ENCODE data around the gene MED13L. TPM values are rescaled to one million over a fixed set of nuclear protein-coding genes. Genes with fewer than 3 reads are reported as not detected.
"Not testable (repeated sequence)": the region's sequence is repeated elsewhere in the genome, so short reads cannot be mapped to it uniquely, and the experiment has no call there.

The MED13L gene
- total RNA-seq, 1 donor from 2014 or later = 155 TPM

DNA sequence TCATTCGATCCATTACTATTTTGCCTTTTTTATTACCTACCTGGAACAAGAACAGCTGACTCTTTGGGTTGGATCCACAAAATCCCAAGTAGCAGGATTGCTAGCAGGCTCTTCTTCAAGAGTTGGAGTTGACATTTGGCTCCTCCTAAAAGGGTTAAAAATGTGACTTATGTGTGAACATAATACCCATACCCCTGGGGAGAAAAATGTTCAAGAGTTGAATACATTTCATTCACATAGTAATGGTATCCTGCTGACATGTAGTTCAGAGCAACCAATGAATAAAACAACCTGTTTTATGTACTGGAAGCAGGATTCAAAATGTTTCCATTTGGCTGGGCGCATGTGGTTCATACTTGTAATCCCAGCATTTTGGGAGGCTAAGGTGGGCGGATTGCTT is 264.7 kb downstream of the MED13L start:
- no peak for DNase-seq (ENCODE audit: low read depth)

DNA sequence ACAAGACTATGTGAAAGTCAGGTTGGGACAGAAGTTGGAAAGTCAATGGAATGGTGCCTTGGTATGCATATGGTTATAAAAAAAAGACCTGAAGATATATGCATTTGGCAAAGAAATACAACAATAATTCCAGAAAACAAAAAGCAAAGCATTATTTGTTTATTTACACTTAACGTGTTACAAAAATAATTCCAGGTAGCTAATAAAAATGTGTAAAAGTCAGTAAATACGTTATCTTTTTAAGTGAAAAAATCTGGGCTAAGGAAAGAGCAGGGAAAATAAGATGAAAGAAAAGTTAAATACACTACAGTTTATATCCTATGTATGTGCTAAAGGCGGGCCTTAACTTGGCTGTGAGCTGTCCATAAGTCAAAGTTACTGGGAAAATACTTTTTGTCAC is 266.3 kb downstream of the MED13L start:
- no peak for DNase-seq (ENCODE audit: low read depth)

DNA sequence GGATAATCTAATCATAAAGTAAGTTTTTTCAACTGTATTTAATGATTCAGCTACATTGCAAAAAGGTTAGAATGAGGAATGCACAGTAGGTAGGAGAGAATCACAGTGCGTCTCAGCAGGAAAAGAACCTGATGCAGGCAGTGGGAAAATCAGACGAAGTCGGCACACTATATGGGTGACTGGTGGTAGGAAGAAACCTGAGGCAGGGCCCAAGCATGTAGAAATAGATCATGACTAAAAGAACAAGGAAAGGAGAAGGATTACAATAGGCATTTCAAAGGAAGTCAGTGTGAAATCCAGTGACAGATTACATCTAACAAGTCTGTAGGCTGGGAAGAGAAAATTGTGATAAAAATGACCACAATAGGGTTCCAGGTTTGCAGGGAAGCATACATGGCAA is 267.0 kb downstream of the MED13L start:
- no peak for DNase-seq (ENCODE audit: low read depth)

DNA sequence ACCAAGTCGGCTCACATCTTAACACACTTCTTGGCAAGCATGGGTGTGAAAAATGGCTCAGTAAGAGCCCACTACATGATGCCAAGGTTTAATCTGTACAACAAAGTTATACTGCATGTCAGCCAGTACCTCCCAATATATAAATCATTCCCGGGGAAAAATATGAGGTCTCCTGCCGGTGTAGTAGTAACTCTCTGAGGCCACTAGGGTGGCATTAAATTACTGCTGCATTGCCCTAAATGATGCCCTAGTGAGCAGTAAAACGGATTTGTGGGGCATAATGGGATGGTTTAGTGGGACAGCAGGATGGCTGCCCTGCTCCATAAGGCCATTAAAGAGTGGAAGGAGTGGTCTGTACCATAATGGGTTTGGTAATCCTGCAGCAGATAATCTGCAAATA is 267.7 kb downstream of the MED13L start:
- DNase-seq (ENCODE audit: low read depth) = no peak

DNA sequence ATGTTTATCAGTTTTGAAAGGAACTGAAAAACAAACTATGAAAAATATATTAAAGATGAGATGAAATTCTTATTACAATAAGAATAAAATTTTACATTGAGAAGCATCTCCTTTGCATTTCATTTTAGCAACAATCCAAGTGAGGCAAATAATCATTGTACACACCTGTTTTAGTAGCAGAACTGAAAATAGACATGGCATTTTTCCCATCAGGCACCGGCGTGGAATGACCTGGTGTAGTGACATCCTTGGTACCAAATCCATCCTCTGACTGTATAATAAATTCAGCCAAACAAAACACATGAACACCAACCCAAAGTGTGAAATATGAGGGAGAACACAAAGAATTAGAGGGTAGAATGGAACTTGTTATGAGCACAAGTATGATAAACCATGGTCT is 271.4 kb downstream of the MED13L start:
- DNase-seq (ENCODE audit: low read depth) = no peak

DNA sequence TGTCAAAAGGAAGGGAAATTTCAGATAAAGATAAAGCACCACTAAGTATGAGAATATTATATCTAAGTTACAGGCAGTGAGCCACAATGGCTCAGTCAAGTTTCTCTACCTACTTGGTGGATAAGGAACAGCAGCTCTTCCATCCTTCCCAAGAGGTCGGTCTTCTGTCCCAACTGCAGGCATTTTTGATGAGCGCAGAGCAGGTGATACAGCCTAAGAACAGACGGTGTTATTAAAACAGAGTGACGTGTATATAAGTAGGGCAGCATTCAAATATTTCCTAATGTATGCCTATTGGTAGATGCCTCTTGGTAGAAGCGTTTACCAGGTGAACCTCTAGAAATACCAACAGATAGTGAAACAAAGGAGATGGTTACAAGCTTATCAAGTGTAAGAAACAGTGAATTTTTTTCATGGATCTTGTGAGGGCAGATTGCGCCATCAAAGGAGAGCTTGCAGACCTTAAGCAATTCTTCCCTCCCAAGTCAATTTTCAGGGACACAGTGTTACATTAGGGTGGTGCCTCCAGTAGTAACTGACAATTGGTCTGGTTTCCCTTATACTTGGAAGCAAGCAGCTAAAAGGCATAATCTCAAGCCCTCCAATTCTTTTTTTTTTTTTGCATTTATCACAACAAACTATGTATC is 274.5 kb downstream of the MED13L start:
- DNase-seq (ENCODE audit: low read depth) = peak; percentile 70

DNA sequence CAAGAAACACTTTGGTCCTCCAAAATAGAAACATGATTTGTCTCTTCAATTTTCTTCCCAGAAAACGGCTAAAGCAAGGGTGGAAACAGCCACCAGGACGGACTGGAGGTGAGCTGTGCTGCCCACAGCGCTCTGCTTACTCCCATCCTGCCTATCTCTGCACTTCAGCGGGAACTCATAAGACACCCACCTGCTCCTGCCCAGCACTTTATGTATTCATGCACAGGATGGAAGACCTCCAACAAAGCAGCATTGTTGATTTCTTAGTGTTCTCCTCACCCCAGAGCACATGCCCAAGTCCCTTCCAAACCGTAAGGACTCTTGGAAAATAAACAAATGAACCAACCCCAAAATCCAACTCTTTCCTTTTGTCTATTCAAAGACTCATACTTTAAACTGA is 277.2 kb downstream of the MED13L start:
- DNase-seq (ENCODE audit: low read depth) = no peak

DNA sequence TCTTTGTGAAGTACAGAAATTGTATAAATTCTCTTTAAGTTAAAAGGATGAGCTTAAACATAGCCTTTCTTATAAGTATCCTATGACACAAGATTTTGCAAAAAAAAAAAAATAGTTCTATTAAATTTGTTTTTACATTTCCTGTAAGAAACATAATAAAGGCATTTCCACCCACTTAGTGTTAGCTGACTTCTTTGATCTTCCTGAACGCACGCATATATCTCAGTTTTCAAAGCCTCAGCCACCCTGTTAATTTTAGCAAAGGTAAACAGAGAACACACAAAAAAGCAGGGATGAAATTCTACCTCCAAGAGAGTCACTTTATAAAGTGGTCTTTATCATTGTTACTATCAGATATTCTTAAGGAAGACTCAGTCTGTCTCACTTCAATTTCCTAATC is 277.9 kb downstream of the MED13L start:
- no peak for DNase-seq (ENCODE audit: low read depth)

DNA sequence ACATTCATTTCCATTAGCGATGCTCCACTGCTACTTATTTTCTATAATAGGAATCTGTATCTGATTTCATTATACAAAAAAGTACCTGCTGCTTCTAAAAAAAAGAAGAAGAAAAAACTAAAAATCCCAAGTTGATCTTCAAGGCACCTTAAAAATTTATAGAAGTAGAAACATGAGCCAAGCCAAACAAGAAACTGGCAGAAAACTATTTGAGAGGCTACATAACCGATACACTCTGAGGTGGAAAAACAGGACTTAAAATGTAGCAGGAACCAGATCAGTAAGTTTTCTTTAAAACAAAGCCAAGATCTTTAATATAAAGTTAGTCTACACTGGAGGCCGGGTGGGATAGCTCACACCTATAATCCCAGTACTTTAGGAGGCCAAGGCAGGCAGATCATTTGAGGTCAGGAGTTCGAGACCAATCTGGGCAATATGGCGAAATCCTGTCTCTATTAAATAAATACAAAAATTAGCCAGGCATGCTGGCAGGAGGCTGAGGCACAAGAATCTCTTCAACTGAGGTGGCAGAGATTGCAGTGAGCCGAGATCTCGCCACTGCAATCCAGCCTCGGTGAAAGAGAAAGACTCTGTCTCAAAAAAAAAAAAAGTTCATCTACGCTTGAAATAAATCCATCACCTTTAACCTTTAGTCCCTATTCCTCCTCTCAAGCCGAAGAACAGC is 278.6 kb downstream of the MED13L start:
- DNase-seq (ENCODE audit: low read depth) = no peak

DNA sequence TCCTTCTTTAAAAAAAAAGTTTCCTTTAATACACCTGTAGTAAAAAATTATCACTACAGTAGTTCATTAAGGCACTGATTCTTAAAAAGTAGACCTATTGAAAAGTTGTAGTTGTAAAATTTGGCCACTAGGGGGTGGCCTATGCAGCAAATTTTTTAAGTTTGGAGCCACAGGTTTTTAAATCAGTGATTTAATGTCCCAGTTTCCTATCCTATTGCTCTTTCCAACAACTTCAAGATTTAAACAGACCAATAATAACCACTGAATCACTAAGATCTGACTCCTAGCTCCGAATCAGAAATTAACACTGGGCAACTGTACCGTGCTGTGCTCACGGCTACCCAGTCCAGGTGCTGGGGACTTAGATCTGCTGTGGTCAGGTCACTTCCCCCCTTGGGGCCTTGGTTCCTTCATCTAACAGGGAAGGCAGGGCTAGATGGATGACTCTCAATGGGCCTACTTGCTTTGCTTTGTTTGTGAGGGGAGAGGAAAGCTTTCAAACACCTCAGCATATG is 279.3 kb downstream of the MED13L start:
- peak; percentile 69 for DNase-seq (ENCODE audit: low read depth)

DNA sequence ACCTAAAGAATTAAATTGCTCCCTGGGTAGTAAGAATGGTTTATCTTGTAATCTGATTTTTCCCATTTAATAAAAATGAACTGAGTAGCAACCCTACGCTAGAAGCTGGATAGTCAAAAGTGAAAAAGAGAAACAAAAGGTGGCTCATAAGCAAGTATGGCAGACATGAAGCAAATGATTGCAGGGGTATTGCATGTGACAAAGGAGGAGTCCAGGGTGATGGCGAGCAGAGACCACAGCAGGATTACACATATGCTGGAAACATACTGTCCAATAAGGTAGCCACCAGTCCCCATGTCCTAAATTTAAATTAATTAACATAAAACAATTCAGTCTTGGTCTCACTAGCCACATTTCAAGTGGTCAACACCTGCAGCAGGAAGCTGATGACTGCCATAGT is 283.8 kb downstream of the MED13L start:
- no peak for DNase-seq (ENCODE audit: low read depth)

DNA sequence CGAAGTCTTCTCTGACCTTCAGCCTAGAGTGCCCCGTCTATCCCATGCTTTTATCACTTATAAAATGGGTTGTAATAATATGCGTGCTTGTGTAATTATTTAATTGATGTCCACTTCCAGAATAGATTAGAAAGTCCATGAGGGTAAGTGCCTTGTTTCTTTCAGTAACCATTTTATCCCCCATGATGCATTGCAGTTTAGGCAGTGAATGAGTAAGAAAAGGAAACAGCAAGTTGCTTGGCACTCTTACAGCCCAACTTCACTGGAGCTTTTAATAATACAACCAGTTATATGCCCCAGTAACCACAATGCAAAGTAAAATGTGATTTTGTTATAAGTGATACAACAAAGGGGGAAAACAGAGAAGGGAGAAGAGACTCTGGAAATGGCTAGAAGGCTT is 287.3 kb downstream of the MED13L start:
- DNase-seq (ENCODE audit: low read depth) = peak; percentile 72

DNA sequence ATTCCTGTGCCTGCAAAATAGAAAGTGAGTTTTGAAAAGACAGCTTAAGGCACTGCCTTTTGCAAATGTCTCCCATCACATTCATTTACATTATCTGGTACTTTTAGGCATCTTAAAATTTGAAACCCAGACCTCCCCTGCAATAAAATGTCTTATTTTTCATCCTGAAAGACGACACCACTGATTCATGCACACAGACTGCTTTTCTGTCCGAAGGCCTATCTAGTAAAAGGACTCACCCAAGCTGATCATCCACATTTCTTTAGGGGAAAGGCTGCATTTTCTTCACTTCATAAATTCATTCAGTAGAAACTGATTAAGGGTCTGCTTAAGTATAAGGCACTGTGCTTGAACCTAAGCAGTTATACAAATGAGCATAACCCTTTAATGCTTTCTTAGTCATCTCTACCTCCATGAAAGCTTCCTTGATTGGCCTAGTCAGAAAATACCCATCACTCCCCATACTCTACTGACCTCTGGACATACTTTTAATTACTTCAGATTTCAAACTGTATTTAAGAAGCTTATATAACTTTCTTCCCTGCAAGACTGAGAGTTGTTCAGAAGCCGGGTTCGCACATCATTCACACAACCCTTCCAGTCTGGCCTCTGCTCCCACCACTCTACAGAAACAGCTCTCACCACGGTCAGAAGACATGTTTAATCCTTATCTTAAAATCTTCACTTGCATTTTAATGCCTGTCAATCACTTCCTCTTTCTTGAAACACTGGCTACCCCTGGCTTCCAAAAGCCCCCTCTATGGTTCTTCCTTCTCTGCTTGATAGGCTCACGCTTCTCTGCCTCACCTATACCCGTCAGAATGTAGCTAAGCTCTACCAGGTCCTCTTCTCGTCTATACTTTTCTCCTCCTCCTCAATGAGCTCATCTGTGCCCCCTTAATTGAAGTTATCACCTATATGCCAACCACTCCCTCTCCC is 288.6 kb downstream of the MED13L start:
- no peak for DNase-seq (ENCODE audit: low read depth)

DNA sequence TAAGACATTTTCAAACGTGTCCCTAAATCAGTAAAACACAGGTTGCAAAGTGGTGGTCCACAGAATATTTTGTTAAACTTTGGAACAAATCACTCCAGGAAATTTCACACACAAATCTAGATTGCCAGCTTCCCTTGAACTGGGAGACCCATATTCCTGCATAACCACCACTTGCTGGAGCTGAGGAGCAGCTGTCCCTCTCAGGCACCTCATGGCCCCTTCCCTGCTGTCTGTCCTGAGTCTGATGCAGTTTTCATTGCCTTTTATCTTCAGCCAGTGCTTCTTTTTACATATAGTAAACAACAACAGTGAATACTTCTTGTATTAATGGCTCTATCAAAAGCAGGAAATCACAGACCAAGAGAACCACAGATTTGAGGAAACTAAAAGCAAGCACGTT is 289.3 kb downstream of the MED13L start:
- no peak for DNase-seq (ENCODE audit: low read depth)

DNA sequence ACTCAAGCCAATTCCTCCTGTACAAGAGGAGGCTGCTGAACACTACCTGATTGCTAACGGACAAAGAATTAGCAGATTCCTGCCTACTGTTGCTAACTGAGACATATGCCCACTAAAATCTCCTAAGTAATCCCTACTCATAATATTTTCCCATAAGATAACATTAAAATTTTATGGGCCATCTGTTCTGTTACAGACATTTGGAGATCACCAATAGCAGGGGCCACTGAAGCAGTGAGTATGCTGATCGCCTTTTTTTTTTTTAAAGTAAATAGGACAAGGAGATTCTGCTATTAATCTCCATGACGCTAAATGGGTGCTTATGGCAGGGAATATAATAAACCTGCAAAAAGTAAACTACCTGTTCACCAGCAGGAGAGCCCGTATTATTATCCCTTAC is 292.9 kb downstream of the MED13L start:
- no peak for DNase-seq (ENCODE audit: low read depth)

DNA sequence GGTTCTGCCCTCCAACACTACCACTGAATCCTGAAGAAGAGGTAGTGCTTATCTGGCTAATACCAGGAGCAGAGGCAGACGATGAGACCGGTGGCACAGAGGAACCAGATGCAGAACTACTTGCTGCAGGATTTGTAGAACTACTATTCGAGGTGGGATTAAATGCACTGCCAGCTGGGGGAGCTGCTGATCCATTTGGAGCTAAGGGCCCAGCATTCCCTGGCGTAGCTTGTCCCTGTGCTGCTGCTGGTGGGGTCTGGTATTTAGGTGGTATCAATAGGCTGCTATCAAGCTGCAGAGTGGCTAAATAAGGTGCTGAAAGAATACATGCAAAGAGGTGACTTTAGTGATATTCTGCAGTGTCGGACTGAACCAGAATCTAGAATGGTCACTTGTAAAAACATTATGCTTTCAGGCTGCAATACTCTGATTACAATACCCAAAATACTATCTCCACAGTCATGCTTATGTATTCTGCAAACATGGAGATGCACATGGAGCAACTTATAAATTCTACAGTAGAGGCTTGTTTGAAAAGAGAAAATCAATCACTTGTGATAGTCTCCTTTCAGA is 294.2 kb downstream of the MED13L start:
- no peak for DNase-seq (ENCODE audit: low read depth)

DNA sequence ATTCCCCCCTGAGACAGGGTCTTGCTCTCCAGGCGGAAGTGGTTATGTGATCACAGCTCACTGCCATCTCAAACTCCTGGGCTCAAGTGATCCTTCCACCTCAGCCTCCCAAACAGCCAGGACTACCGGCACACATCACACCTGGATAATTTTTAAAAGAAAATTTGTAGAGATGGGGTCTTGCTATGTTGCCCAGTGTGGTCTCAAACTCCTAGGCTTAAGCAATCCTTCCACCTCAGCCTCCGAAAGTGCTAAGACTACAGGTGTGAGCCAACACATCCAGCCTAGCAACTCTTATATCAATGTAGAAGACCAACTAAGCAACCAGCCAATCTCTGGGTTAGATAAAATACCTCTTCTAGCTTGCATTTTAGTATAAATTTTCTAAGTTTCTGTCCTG is 297.2 kb downstream of the MED13L start:
- DNase-seq (ENCODE audit: low read depth) = no peak

DNA sequence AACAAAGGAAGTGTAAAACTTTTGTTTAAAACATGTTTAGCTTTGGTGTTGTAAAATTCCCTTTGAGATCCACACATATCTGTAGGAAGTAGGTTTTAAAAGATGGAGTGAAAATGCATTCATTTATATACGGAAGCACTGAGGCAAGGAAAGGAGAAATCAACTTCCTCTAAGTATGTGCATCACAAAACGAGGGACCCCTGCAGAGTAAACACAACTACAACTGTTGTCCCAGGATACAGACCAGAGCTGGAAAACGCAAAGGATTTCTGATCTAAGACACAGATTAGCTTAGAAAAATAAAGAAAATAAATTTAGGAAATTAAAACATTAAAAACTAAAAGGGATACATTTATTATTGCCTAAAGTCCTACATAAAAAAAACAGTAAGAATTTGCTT is 297.6 kb downstream of the MED13L start:
- no peak for DNase-seq (ENCODE audit: low read depth)

DNA sequence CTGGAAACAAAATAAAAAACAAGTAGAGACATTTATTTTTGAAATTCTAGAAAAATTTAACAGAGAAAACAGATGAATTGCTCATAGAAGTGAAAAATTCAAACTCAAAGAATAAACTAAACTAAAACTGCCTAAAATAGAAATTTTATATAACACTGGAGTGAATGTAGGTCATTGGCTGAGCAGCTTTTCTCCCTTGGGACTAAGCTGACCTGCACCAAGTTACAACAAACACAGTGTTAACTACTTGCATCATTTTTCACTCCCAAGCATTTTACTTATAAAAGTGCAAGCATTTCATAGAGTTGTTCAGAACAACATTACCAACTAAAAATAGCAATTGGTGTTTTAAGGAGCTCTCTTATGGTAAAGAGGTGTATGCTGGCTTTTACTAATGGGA is 298.1 kb downstream of the MED13L start:
- no peak for DNase-seq (ENCODE audit: low read depth)

DNA sequence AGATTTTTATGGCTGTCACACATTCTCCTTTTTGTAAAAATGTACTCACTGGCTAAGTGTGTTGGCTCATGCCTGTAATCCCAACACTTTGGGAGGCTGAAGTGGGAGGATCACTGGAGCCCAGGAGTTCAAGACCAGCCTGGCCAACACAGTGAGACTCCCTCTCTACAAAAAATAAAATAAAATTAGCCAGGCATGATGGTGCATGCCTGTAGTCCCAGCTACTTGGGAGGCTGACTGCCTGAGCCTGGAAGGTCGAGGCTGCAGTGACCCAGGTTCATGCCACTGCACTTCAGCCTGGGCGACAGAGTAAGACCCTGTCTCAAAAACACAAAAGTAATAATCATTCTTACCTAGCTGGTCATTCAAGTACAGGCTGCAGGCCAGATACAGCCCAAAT is 300.7 kb downstream of the MED13L start:
- DNase-seq (ENCODE audit: low read depth) = not testable (repeated sequence)

DNA sequence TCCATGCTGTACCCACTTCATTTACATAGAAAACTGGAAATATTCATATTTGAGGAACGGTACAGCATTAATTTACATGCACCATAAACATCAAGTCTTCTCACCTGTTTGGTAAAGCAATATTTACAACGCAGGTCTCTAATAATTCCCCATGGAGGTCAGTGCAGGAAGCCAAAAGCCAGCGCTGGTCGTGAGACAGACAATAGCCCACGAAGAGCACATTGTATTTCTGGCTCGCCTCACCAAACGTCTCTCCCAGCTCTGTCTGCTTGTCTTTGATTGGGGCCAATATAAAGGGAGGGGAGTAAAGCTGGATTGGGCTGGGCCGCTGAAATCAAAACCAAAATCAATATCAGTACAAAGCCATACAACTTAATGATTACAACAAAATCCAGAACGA is 302.1 kb downstream of the MED13L start:
- no peak for DNase-seq (ENCODE audit: low read depth)

Measured in renal cortical epithelial cell (primary cell).